Measurements from ENCODE around the gene TTLL10.
"Not testable (repeated sequence)": the region's sequence is repeated elsewhere in the genome, so short reads cannot be mapped to it uniquely, and the experiment has no call there.

TTLL10 gene

GRCh38 chr1:1189111-1189510, 15.4 kb downstream of the TTLL10 start:
- DNase-seq = no peak

- DNase-seq = no peak
Measured at GRCh38 chr1:1191734-1192133, 18.1 kb downstream of the TTLL10 start.

- no peak for DNase-seq
Measured at GRCh38 chr1:1194723-1195122, 21.0 kb downstream of the TTLL10 start.

GRCh38 chr1:1195726-1196125, 22.0 kb downstream of the TTLL10 start:
- DNase-seq = not testable (repeated sequence)

GRCh38 chr1:1196431-1197187, 22.9 kb downstream of the TTLL10 start:
- no peak for DNase-seq

- DNase-seq = no peak
Measured at GRCh38 chr1:1197188-1197500, 23.5 kb downstream of the TTLL10 start.

GRCh38 chr1:1197551-1198422, 24.1 kb downstream of the TTLL10 start:
- DNase-seq = no peak

GRCh38 chr1:1198423-1199140, 24.9 kb downstream of the TTLL10 start:
- no peak for DNase-seq

GRCh38 chr1:1199141-1199960, 25.7 kb downstream of the TTLL10 start:
- no peak for DNase-seq

- DNase-seq = no peak
Measured at GRCh38 chr1:1199961-1200875, 26.5 kb downstream of the TTLL10 start.

- DNase-seq = no peak
Measured at GRCh38 chr1:1200876-1201810, 27.5 kb downstream of the TTLL10 start.

- DNase-seq = no peak
Measured at GRCh38 chr1:1202831-1203560, 29.3 kb downstream of the TTLL10 start.

GRCh38 chr1:1203561-1204424, 30.1 kb downstream of the TTLL10 start:
- no peak for DNase-seq

GRCh38 chr1:1204425-1204920, 30.8 kb downstream of the TTLL10 start:
- DNase-seq = no peak

GRCh38 chr1:1204998-1205768, 31.5 kb downstream of the TTLL10 start:
- DNase-seq = no peak

GRCh38 chr1:1205769-1206375, 32.2 kb downstream of the TTLL10 start:
- no peak for DNase-seq

- no peak for DNase-seq
Measured at GRCh38 chr1:1206376-1206965, 32.8 kb downstream of the TTLL10 start, which contains the start of gene TNFRSF18. TSS of gene TNFRSF18 (minus strand) at chr1:1206592. CDS start at chr1:1206571, 21 bp downstream.

Measured in HCEC 1CT (cell line).